HEK293T (cell line): ENCODE data around the gene SPNS2.

ENCODE experiments used
- CTCF ChIA-PET: fragments of 350-600 bp; formaldehyde crosslinking; extraction: SDS; loops from one replicate; lab custom pipeline; 2021; ENCODE audit warnings: antibody characterized with exemption, inconsistent platforms; lab: Yijun Ruan, JAX
- POLR2A ChIA-PET: fragments of 350-600 bp; formaldehyde crosslinking; extraction: SDS; loops from one replicate; lab custom pipeline; 2020; ENCODE audit warnings: antibody characterized with exemption, inconsistent platforms; lab: Yijun Ruan, JAX
- DNase-seq: peaks from one replicate; pipeline ENCODE4 v3.0.0; 2012; ENCODE audit warnings: mixed read lengths; ENCODE audit errors: extremely low spot score
- ARNT ChIP-seq: fragments of 450-650 bp; IDR thresholded peaks from 2 replicates; pipeline ENCODE4 v1.6.1; 2017; ENCODE audit warnings: mild to moderate bottlenecking
- BHLHE40 ChIP-seq: fragments of 450-650 bp; IDR thresholded peaks from 2 replicates; pipeline ENCODE4 v1.6.1; 2016; ENCODE audit warnings: mild to moderate bottlenecking, moderate library complexity, borderline replicate concordance
- CTBP1 ChIP-seq: fragments of 450-650 bp; IDR thresholded peaks from 2 replicates; pipeline ENCODE4 v1.6.1; 2016; ENCODE audit warnings: borderline replicate concordance
- ELF4 ChIP-seq: fragments of 450-650 bp; IDR thresholded peaks from 2 replicates; pipeline ENCODE4 v1.6.1; 2017; ENCODE audit warnings: antibody characterized with exemption
- FOXA1 ChIP-seq: fragments of 450-650 bp; IDR thresholded peaks from 2 replicates; pipeline ENCODE4 v1.6.1; 2016; ENCODE audit warnings: mild to moderate bottlenecking
- FOXK2 ChIP-seq: fragments of 450-650 bp; IDR thresholded peaks from 2 replicates; pipeline ENCODE4 v1.6.1; 2016; ENCODE audit warnings: mild to moderate bottlenecking
- FOXM1 ChIP-seq: fragments of 450-650 bp; IDR thresholded peaks from 2 replicates; pipeline ENCODE4 v1.6.1; 2017; ENCODE audit warnings: mild to moderate bottlenecking, borderline replicate concordance
- HDGF ChIP-seq: fragments of 450-650 bp; IDR thresholded peaks from 2 replicates; pipeline ENCODE4 v1.6.1; 2017; ENCODE audit warnings: antibody characterized with exemption, borderline replicate concordance
- L3MBTL2 ChIP-seq: fragments of 450-650 bp; conservative IDR thresholded peaks from 2 replicates; pipeline ENCODE4 v1.6.1; 2016; ENCODE audit warnings: mild to moderate bottlenecking
- LEF1 ChIP-seq: fragments of 450-650 bp; IDR thresholded peaks from 2 replicates; pipeline ENCODE4 v1.6.1; 2017; ENCODE audit warnings: mild to moderate bottlenecking, borderline replicate concordance
- NFRKB ChIP-seq: fragments of 450-650 bp; IDR thresholded peaks from 2 replicates; pipeline ENCODE4 v1.6.1; 2016; ENCODE audit warnings: mild to moderate bottlenecking, moderate library complexity
- PKNOX1 ChIP-seq: fragments of 450-650 bp; IDR thresholded peaks from 2 replicates; pipeline ENCODE4 v1.6.1; 2016
- SP1 ChIP-seq: fragments of 450-650 bp; IDR thresholded peaks from 2 replicates; pipeline ENCODE4 v1.6.1; 2017
- SUZ12 ChIP-seq: fragments of 450-650 bp; IDR thresholded peaks from 2 replicates; pipeline ENCODE4 v1.6.1; 2016; ENCODE audit warnings: mild to moderate bottlenecking
- TARDBP ChIP-seq: fragments of 450-650 bp; IDR thresholded peaks from 2 replicates; pipeline ENCODE4 v1.6.1; 2016
- ZNF384 ChIP-seq: fragments of 450-650 bp; IDR thresholded peaks from 2 replicates; pipeline ENCODE4 v1.6.1; 2016

SPNS2 gene

GRCh38 chr17:4520060-4520893 lies 21.6 kb downstream of the SPNS2 start:
- no peak for TF ChIP-seq SP1
- no peak for TF ChIP-seq PKNOX1
- no peak for TF ChIP-seq SUZ12
- TF ChIP-seq FOXA1: no peak
- TF ChIP-seq L3MBTL2: no peak
- no peak for TF ChIP-seq HDGF
- TF ChIP-seq FOXM1: no peak
- TF ChIP-seq BHLHE40: no peak
- TF ChIP-seq FOXK2: no peak
- no peak for TF ChIP-seq LEF1
- TF ChIP-seq ZNF384: no peak
- no peak for TF ChIP-seq CTBP1
- no peak for TF ChIP-seq NFRKB
- TF ChIP-seq ELF4: no peak
- no peak for TF ChIP-seq ARNT
- TF ChIP-seq TARDBP: no peak
- POLR2A ChIA-PET: no interaction called here
- DNase-seq: no peak
- CTCF ChIA-PET: interaction anchor here (1.2 kb wide), 1 partner anchor 8 kb away, joined by 3 read pairs; no protein-coding TSS in a partner anchor

GRCh38 chr17:4520894-4521600 lies 22.4 kb downstream of the SPNS2 start:
- DNase-seq: no peak
- CTCF ChIA-PET: interaction anchor here (1.2 kb wide), 1 partner anchor 9 kb away, joined by 3 read pairs; no protein-coding TSS in a partner anchor
- POLR2A ChIA-PET: no interaction called here
- TF ChIP-seq NFRKB (no peak), FOXK2 (no peak), ELF4 (no peak), PKNOX1 (no peak), TARDBP (no peak), HDGF (no peak), ARNT (no peak), L3MBTL2 (no peak), BHLHE40 (no peak), ZNF384 (no peak), LEF1 (no peak), SP1 (no peak)

- DNase-seq: no peak
- CTCF ChIA-PET: no interaction called here
- POLR2A ChIA-PET: no interaction called here
- TF ChIP-seq PKNOX1 (no peak), FOXM1 (no peak), SUZ12 (no peak), ELF4 (no peak)
These were observed 24.0 kb downstream of the SPNS2 start for GRCh38 chr17:4522661-4523060.

GRCh38 chr17:4523946-4524345 lies 25.3 kb downstream of the SPNS2 start:
- CTCF ChIA-PET: interaction anchor here (0.6 kb wide), 1 partner anchor 109 kb away, joined by 3 read pairs; no protein-coding TSS in a partner anchor
- POLR2A ChIA-PET: no interaction called here
- DNase-seq: no peak
- no peak for TF ChIP-seq FOXK2
- TF ChIP-seq NFRKB: no peak
- TF ChIP-seq PKNOX1: no peak
- TF ChIP-seq ARNT: no peak
- no peak for TF ChIP-seq BHLHE40
- no peak for TF ChIP-seq HDGF
- TF ChIP-seq FOXM1: no peak

- POLR2A ChIA-PET: no interaction called here
- CTCF ChIA-PET: interaction anchor here (0.6 kb wide), 1 partner anchor 673 kb away, joined by 3 read pairs; no protein-coding TSS in a partner anchor
- TF ChIP-seq TARDBP (no peak), BHLHE40 (no peak), ARNT (no peak), CTBP1 (no peak), FOXM1 (no peak), LEF1 (no peak), HDGF (no peak), SP1 (no peak), ZNF384 (no peak)
These were observed 27.2 kb downstream of the SPNS2 start for GRCh38 chr17:4525691-4526397.

More at GRCh38 chr17:4525691-4526397, 27.2 kb downstream of the SPNS2 start:
- DNase-seq: no peak
